Right lobe of liver (tissue), 6 donors: ENCODE data around the gene BHLHE41. TPM values are rescaled to one million over a fixed set of nuclear protein-coding genes. Genes with fewer than 3 reads are reported as not detected.

Source experiments
- ATAC-seq, 4 donors: fragments of 200-7000 bp; cut with Tn5 transposase; one replicate each; pipeline ENCODE4 v1.9.1; 2020; ENCODE audit warnings: mild to moderate bottlenecking in 4 of 4, moderate library complexity in 4 of 4
- DNase-seq, 3 donors: peaks; one replicate each; pipeline ENCODE4 v3.0.0-alpha.2; 2020
- H3K27ac ChIP-seq, 3 donors: fragments of 200-600 bp; one replicate each; pipeline ENCODE4 v1.8.0; 2022
- H3K27me3 ChIP-seq, 2 donors: fragments of 200-600 bp; one replicate each; pipeline ENCODE4 v1.8.0; 2022
- H3K36me3 ChIP-seq, 4 donors: fragments of 200-600 bp; sonication (generic) in 1 of 4; one replicate each; pipeline versions ENCODE4 v1.5.1 to v1.8.0; 2017 to 2022; ENCODE audit warnings: control low read depth in 1 of 4
- H3K4me1 ChIP-seq, 4 donors: fragments of 200-600 bp; sonication (generic) in 1 of 4; one replicate each; pipeline versions ENCODE4 v1.5.1 to v1.8.0; 2017 to 2022; ENCODE audit warnings: control low read depth in 1 of 4
- H3K4me3 ChIP-seq, 3 donors: fragments of 200-600 bp; one replicate each; pipeline ENCODE4 v1.8.0; 2022
- H3K9me3 ChIP-seq, 4 donors: fragments of 200-600 bp; sonication (generic) in 1 of 4; one replicate each; pipeline versions ENCODE4 v1.5.1 to v1.8.0; 2017 to 2022; ENCODE audit warnings: control low read depth in 1 of 4
- CTCF ChIP-seq, 4 donors: fragments of 200-600 bp in 3 of 4; fragments of 450-650 bp in 1 of 4; IDR thresholded peaks; one replicate each; pipeline versions ENCODE4 v1.5.1 to v1.8.0; 2016 to 2022; ENCODE audit warnings: antibody characterized with exemption in 4 of 4, mild to moderate bottlenecking in 2 of 4
- POLR2A ChIP-seq: fragments of 450-650 bp; IDR thresholded peaks from one replicate; pipeline ENCODE4 v1.6.1; 2017; ENCODE audit warnings: antibody characterized with exemption, mild to moderate bottlenecking
- WGBS: methylation state at CpG from one replicate; pipeline ENCODE4 v1.1.6; 2018; ENCODE audit warnings: low coverage, low lambda C conversion rate; ENCODE audit not compliant: insufficient coverage; ENCODE audit errors: missing lambda C conversion rate; 5-methylcytosine and 5-hydroxymethylcytosine counted together
- intact Hi-C, 2 donors: fragments of 100-400 bp; cut with DNase I; formaldehyde crosslinking; loops; one replicate each; pipeline versions ENCODE4 v1.11.2 to v1.14.1; 2022
- total RNA-seq, 6 experiments: library from RNA; depleted of rRNA in 2 of 6; stranded (reverse); fragments of >200 nt in 2 of 6; fragmentation: NEBNext Ultra II Directional in 3 of 6; extraction: Animal tissue kit (Norgen Biotek cat#: 25700) in 3 of 6; gene quantifications; one replicate each; pipeline versions ENCODE4 v1.1.0 to v1.2.4, GENCODE V29; 2016 to 2023
- donor health status: DM: no; HTN: yes; CAD: no.
- donor health status: DM: no; HTN: no; CAD: no.
- donor health status: DM: no; HTN: no; CAD: no.
- donor health status: DM: no; HTN: yes; CAD: no.
- donor health status: DM: no; HTN: yes; CAD: no.

The BHLHE41 gene
- total RNA-seq, 6 experiments from 2014 or later = 0.43 to 1.3 (median 0.84) TPM

- Histone ChIP-seq H3K27me3 (peaks cover 4 to 40% of the 10 kb centered on the region in 2 donors), H3K4me1 (peaks cover 0 to 43% (median 3%) of the 10 kb centered on the region in 4 donors), H3K36me3 (no peaks in the 10 kb centered on the region), H3K4me3 (peak overlapping the region; percentile 34 to 45 (median 37)), H3K9me3 (no peaks in the 10 kb centered on the region), H3K27ac (no peak overlapping the region)
- intact Hi-C loops = no loop called here
- WGBS = 2% methylated on average over 29 of the region's 69 CpGs
- ATAC-seq = peak; percentile 9 to 32 (median 20)
- peak in 1 of 4 donors; percentile 11 for TF ChIP-seq CTCF (IDR thresholded peaks at IDR 0.05)
- TF ChIP-seq POLR2A = no peak
- peak; percentile 45 to 59 (median 51) for DNase-seq
Measured at GRCh38 chr12:26122681-26123481, 2.0 kb downstream of the BHLHE41 start.

GRCh38 chr12:26122061-26122680 is 2.7 kb downstream of the BHLHE41 start:
- DNase-seq (peak in 2 of 3 donors; percentile 41 to 51), ATAC-seq (peak; percentile 2 to 33 (median 6))
- Histone ChIP-seq H3K4me3 (peak overlapping the region; percentile 34 to 45 (median 37)), H3K4me1 (peaks cover 0 to 43% (median 3%) of the 10 kb centered on the region in 4 donors), H3K27ac (no peak overlapping the region), H3K27me3 (peaks cover 0 to 33% of the 10 kb centered on the region in 2 donors), H3K9me3 (no peaks in the 10 kb centered on the region), H3K36me3 (no peaks in the 10 kb centered on the region)
- intact Hi-C loops = no loop called here
- no peak for TF ChIP-seq POLR2A
- TF ChIP-seq CTCF (IDR thresholded peaks at IDR 0.05) = no peak
- 0% methylated on average over 17 of the region's 88 CpGs for WGBS

GRCh38 chr12:26121323-26122060 is 3.3 kb downstream of the BHLHE41 start:
- ATAC-seq (no peak), DNase-seq (no peak)
- TF ChIP-seq CTCF (IDR thresholded peaks at IDR 0.05) (no peak), POLR2A (no peak)
- Histone ChIP-seq H3K4me1 (peaks cover 0 to 37% (median 1%) of the 10 kb centered on the region in 4 donors), H3K27ac (no peak overlapping the region), H3K9me3 (no peaks in the 10 kb centered on the region), H3K4me3 (peak overlapping the region in 2 of 3 donors; percentile 34 to 45), H3K36me3 (no peaks in the 10 kb centered on the region), H3K27me3 (peaks cover 0 to 30% of the 10 kb centered on the region in 2 donors)
- WGBS = 47% methylated on average over 14 of the region's 15 CpGs
- intact Hi-C loops = no loop called here

GRCh38 chr12:26120561-26121274 is 4.1 kb downstream of the BHLHE41 start:
- H3K27ac ChIP-seq = no peak overlapping the region
- intact Hi-C loops = no loop called here
- no peak for TF ChIP-seq CTCF (IDR thresholded peaks at IDR 0.05)
- no peak for TF ChIP-seq POLR2A
- H3K9me3 ChIP-seq = no peaks in the 10 kb centered on the region
- DNase-seq (no peak), ATAC-seq (no peak)
- no peak overlapping the region for H3K4me3 ChIP-seq
- 94% methylated on average over 4 of the region's 4 CpGs for WGBS
- H3K36me3 ChIP-seq = no peaks in the 10 kb centered on the region
- peaks cover 0 to 32% (median 0%) of the 10 kb centered on the region in 4 donors for H3K4me1 ChIP-seq
- peaks cover 0 to 30% of the 10 kb centered on the region in 2 donors for H3K27me3 ChIP-seq
